OCI-LY1 (cell line): Measurements from ENCODE around the gene COX6A2.

Experiments
- CTCF ChIP-seq: fragments of 200-600 bp; sonication (generic), shearing (Covaris generic); IDR thresholded peaks from 2 replicates; pipeline ENCODE4 v1.5.1; 2017; ENCODE audit warnings: mild to moderate bottlenecking, antibody characterized with exemption, low read length, moderate library complexity, mixed read lengths
- EZH2 ChIP-seq: fragments of 200-600 bp; sonication (generic), shearing (Covaris generic); IDR thresholded peaks from 2 replicates; pipeline ENCODE4 v1.8.0; 2017; ENCODE audit warnings: borderline replicate concordance, mixed run types, mild to moderate bottlenecking, antibody characterized with exemption, low read length, moderate library complexity, mixed read lengths

GRCh38 chr16:31382485-31383161 is 45.5 kb downstream of the COX6A2 start:
- TF ChIP-seq CTCF = peak; percentile 81
- no peak for TF ChIP-seq EZH2
